Sciatic nerve (tissue), 1 donor: ENCODE measurements around the gene CHRNA4. TPM values are rescaled to one million over a fixed set of nuclear protein-coding genes. Genes with fewer than 3 reads are reported as not detected.

ENCODE experiments used
- total RNA-seq: library from RNA; stranded (reverse); fragmentation: NEBNext Ultra II Directional; extraction: Animal tissue kit (Norgen Biotek cat#: 25700); gene quantifications from one replicate; pipeline ENCODE4 v1.2.1, GENCODE V29; 2021
- donor health status: DM: no; HTN: no; CAD: no.

Gene CHRNA4
- total RNA-seq, 1 donor from 2014 or later = 0.80 TPM

Other genes with a start within 250 kb of the CHRNA4 start
- gene YTHDF1, start 145.2 kb downstream of the CHRNA4 start, total RNA-seq = 32.1 TPM
- 26.0 TPM for gene BIRC7, start 125.4 kb downstream of the CHRNA4 start, total RNA-seq
- 3.0 TPM for gene NKAIN4, start 106.9 kb downstream of the CHRNA4 start, total RNA-seq
- 81.6 TPM for gene ARFGAP1, start 88.5 kb downstream of the CHRNA4 start, total RNA-seq
- gene COL20A1, start 68.2 kb downstream of the CHRNA4 start, total RNA-seq = 0.22 TPM
- not detected for gene KCNQ2, start 111.3 kb upstream of the CHRNA4 start, total RNA-seq
- 0.45 TPM for gene EEF1A2, start 137.7 kb upstream of the CHRNA4 start, total RNA-seq
- gene PPDPF, start 159.4 kb upstream of the CHRNA4 start, total RNA-seq = 257 TPM
- gene PTK6, start 176.0 kb upstream of the CHRNA4 start, total RNA-seq = 0.13 TPM
- gene SRMS, start 186.4 kb upstream of the CHRNA4 start, total RNA-seq = not detected
- gene FNDC11, start 192.8 kb upstream of the CHRNA4 start, total RNA-seq = 0.94 TPM
- 21.4 TPM for gene HELZ2, start 212.9 kb upstream of the CHRNA4 start, total RNA-seq